GM21360 (cell line): ENCODE measurements around the gene GALNT14.

Source experiments
- ATAC-seq: cut with Tn5 transposase; IDR thresholded peaks from one replicate; pipeline ENCODE4 v1.9.1; 2021; ENCODE audit warnings: mild to moderate bottlenecking, moderate library complexity; ENCODE audit not compliant: unreplicated experiment

GALNT14 gene

DNA sequence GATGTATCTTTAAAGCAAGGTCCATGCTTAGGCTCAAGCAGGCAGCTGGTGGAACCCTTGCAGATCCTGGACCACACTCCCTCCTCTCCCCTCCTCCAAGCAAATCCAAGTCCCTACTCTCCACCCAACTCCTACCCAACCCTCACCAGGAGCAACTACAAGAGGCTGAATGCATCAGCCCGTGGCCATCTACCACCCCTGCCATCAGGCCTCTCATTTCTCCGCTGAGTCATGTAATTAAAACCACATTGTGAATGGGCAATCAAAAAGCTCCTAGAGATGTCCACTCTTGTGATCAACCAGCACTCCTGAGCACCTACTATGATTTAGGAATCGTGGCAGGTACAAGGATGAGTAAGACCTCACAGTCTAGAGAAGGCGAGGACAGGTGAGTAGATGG lies 188.8 kb downstream of the GALNT14 start:
- ATAC-seq: no peak

DNA sequence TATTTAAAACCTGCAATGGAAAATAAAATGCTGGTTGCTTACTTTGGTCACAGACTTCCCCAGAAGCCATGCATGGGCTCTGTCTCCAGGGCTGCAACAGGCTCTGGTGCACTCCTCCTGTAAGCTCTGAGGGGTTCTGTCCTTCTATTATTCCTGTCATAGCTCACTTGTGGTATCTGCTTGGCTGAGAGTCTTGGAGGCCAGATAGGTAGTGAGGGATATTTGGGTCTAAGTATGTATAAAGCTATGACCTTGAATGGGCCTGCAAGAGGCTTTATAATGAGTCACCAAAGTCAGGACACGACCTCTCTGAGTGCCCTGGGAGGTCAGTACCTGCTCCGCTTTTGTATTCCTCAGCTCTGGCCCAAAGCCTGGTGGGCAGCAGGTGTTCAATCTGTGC lies 189.4 kb downstream of the GALNT14 start:
- no peak for ATAC-seq

DNA sequence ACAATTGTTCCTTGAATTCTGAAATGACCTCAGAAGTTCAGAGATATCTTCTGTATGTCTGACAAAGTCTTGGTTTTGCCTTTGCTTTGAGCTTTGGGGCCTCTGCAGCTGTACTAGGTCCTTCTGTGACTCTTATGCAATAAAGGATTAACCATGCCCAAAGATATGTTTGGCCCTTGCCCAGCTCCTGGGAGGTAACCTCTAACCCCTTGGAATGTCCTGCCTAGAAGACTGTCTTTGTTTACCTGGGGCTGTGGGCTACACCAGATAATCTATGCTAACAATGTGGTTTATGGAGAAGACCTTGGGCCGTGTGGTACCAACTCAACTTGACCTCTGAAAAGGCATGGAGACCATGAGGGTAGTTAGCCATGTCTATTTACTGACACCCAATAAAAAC lies 190.1 kb downstream of the GALNT14 start:
- no peak for ATAC-seq

GRCh38 chr2:30947686-30948085 lies 190.6 kb downstream of the GALNT14 start:
- ATAC-seq: no peak

GRCh38 chr2:30942419-30942818 lies 195.8 kb downstream of the GALNT14 start:
- ATAC-seq: no peak

DNA sequence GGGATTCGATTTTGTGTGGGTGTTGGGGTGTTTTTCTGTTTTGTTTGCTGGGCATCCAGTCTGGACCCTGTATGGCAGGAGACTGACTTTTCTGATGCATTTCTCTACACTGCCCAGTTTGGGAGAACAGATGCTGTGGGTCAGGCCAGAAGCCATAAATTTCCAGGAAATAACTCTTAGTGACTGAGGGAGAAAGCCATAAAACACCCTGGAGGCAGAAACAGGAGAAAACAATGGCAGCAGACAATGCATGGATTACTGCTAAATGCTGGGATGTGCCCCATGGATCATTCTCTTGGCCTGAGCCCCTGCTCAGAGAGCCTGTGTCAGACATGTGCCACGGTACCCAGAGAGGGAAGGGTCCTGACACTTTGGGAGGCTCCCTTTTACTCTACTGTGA lies 197.4 kb downstream of the GALNT14 start:
- no peak for ATAC-seq

GRCh38 chr2:30939364-30939763 lies 198.9 kb downstream of the GALNT14 start:
- no peak for ATAC-seq

- no peak for ATAC-seq
Observed at GRCh38 chr2:30938196-30938595, 200.0 kb downstream of the GALNT14 start.

DNA sequence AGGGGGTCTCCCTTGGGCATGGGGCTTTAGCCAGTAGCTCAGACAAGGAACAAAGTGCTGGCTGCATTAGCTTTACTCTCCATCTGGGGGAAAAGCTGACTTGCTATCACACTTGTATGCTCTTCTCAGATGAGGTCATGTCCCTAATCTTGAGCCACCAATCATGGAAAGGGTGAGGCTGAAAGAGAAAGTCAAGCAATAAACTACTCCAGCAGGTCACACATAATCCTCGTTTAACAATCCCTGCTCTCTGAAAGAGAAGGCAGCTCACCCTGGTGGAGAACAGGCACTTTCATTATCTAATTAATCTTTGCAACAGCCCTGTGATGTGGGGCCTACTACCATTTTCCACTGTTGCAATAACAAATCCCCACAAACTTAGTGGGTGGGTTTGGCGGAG lies 201.3 kb downstream of the GALNT14 start:
- ATAC-seq: no peak

- no peak for ATAC-seq
Observed at GRCh38 chr2:30935795-30936194, 202.4 kb downstream of the GALNT14 start.

DNA sequence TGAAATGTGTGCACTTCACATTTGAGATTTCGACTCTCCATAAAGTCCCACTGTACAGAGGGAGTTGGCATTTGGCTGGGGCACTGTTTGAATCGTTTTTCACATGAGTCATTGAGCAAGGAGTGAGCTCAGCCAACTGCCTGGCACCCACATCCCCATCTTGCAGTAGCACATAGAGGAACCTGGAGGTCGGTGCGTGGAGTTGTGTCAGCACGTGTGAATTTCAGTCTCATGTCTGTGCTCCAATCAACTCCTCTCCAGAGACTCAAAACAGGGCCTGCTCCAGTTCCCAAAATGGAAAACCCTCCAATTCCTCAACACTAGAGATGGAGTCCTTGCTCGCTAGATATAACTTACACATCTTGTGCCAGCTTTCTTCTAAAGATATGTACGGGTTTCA lies 204.2 kb downstream of the GALNT14 start:
- ATAC-seq: no peak

DNA sequence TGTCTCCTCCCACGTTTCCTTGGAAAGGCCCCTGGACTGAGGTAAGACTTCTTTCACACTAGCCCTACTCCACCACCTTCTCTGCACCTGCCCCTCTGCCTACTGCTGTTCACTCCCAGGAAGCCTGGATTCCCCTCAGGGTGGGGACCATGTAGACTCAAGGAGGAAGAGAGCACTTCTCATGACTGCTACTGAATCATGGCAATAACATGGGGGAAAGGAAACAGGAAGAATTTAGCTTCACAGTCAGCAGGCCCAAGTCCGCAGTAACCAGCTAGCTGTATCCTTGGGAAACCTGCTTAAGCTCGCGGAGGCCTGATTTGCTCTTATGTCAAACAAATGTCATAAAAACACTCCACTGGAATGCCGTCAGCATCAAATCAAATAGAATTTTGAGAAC lies 204.7 kb downstream of the GALNT14 start:
- no peak for ATAC-seq

GRCh38 chr2:30932870-30933269 lies 205.4 kb downstream of the GALNT14 start:
- no peak for ATAC-seq

- no peak for ATAC-seq
Observed at GRCh38 chr2:30931841-30932407, 206.3 kb downstream of the GALNT14 start.

GRCh38 chr2:30930716-30931115 lies 207.5 kb downstream of the GALNT14 start:
- no peak for ATAC-seq

- no peak for ATAC-seq
Observed at GRCh38 chr2:30927465-30928075, 210.7 kb downstream of the GALNT14 start.

DNA sequence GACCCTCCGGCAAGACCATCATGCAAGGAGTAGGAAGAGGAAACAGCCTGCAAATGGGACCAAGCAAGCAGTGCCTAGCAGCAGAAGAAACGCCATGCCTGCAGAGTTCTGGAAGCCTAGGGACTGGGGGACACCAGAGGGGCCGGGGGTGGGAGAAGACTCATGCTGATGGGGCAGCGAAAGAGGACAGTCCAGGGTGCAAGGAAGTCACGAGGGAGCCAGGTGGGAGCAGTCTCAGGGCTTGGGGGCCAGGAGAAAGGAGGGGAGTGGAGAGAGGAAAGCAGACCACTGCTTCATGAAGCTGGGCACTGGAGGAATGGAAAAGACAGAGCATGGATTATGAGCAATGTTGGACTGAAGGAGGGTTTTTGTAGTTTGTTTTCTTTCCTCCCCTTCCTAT lies 211.6 kb downstream of the GALNT14 start:
- no peak for ATAC-seq

- ATAC-seq: no peak
Observed at GRCh38 chr2:30923623-30924022, 214.6 kb downstream of the GALNT14 start.

DNA sequence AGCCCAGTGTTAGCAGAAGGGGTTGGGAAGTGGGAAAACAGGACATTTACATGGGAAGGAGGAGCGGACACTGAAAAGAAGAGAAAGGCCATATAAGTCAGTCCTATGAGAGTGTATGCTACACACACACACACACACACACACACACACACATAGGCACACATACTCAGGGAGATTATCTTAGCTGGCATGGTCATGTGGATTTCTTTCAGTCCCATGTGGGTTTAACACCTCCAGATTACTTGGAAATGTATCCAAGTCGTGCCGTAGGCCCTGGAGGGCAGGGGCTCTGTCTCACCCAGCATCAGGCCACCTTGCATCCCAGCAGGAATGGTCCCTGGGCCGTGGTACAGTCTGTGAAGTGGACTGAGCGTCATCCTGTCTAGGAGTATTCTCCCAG lies 217.7 kb downstream of the GALNT14 start:
- ATAC-seq: no peak

DNA sequence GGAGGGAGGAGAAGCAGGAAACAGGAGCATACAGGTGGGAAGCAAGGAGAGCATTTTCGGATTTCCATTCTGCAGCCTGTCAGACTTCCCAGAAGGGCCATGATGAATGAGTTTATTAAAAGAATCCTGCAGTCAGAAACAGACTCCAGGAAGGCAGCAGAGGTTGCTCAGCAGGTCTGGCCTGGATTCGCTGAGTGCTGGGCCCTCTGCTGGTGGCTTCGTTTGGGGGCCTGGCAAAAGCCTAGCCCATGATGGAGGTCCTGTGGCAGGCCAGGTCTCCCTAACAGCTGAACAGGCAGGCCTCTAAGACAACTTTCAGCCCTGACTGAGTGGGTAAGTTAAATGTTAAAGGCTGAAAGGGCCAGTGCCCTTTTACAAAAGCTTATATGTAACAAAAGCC lies 222.8 kb downstream of the GALNT14 start:
- no peak for ATAC-seq

DNA sequence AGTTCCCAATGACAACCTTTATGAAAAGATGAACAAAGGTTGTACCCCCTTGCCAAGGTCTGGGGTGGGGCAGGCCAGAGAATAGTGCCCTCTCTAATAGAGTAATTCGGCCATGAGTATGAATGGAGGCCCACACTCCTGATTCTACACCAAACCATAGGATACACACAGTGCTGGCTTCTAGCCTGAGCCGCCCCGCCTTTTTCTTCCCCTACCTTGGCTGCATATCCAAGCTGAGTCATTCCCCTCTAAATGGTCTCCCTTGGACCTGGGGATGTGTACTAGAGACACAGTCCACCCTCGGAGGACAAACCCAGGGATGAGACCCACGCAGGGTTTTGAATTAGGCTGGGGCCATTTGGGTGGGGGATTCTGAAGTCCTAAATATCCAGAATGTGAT lies 223.8 kb downstream of the GALNT14 start:
- ATAC-seq: no peak

- ATAC-seq: no peak
Observed at GRCh38 chr2:30912056-30912455, 226.2 kb downstream of the GALNT14 start.

DNA sequence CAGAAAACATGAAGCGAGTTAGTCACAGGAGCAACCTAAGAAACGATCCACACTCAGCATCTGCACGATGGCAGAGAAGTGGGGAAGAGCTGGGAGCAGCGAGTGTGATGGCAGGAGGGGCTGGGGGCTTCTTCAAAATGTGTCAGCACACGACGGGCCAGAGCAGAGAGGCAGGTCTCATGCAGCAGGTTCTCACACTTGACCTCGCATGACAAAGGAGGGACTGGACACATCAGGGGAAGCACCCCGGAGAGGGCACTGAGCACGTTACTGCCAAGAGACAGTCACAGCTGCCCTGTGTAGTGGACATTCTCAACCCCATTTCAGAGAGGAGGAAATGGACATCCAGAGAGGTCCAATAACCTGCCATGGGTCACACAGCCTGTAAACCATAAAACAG lies 226.9 kb downstream of the GALNT14 start:
- ATAC-seq: no peak
